HG02759 (cell line): ENCODE results near the gene RNF215.
"Not testable (repeated sequence)": the region's sequence is repeated elsewhere in the genome, so short reads cannot be mapped to it uniquely, and the experiment has no call there.

ENCODE experiments used
- ATAC-seq: cut with Tn5 transposase; IDR thresholded peaks from one replicate; pipeline ENCODE4 v1.9.1; 2021; ENCODE audit warnings: mild to moderate bottlenecking, moderate library complexity; ENCODE audit not compliant: unreplicated experiment

RNF215 gene

DNA sequence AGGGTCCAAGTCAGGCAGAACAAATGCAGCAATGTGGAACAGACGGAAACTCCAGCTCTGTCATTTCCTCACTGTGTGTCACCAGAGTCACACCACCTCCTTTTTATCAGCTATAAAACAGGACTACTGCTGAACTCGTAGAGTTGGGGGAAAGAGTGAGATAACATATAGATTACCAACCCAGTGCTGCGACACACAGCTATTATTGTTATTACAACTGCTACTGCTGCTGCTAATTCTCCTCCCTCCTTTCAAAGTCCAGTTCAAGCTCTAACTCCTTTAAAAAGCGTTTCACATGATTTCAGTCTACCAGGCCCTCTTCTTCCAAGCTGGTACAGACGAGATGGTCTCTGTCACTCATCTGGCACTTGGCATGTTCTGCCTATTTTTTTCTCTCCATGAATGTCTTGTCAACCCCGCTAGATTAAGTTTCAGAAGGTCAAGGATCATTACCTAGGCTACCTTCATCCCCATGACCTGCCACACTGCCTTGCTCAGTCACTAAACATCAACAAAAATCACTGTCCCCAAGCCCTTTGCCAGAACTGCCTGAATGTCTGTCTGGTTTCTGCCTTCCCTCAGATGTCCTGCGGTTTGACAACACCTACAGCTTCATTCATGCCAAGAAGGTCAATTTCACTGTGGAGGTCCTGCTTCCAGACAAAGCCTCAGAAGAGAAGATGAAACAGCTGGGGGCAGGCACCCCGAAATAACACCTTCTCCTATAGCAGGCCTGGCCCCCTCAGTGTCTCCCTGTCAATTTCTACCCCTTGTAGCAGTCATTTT, 34.7 kb upstream of the RNF215 start:
- no peak for ATAC-seq

DNA sequence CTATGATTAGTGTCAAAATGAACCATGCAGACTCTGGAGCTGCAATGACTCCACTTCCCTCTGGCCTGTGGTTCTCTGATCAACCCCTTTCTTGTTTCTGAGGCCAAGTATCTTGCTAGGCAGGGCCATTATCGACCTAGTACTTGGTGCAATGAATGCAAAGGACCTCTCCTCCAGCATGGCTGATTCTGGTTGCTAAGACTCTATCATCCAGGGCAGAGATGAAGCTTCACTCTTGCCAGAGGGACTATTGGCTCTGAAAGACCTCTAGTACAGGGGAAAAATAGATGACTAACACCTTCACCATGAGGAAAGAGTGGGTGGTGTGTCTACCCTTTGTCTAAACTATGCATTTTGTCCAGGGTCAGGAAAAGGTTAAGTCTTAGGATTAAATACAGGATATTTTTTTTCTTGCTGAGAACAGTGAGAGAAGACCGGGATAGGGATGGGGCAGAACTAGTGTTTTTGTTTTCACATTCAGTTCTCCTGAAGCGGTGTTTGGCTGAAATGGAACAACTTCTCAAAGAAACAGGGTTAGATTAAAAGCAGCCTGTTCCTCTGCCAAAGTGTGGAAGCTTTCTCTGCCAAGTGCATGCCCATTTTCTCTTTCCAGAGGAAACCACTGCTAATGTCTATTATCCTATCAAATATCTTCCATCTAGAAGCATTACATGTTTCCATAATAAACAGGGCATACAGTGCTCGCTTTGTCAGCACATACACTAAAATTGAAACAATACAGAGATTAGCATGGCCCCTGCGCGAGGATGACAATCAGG, 33.3 kb upstream of the RNF215 start:
- no peak for ATAC-seq

DNA sequence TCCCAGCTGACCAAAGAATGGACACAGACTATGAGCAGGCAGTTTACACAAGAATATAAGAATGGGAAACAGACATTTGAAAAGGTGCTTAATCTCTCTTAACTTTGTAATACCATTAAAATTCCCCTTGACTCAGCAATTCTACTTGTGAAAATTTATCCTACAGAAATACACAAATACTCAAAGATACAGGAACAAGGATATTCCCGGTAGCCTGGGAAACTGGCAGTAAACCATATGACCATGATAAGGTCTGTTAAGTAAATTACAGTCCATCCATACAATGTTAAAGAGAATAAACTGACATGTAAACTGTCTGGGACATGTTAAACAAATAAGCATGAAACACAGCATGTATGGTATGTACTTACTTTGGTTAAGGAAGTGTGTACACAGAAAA, 29.6 kb upstream of the RNF215 start:
- ATAC-seq = no peak

DNA sequence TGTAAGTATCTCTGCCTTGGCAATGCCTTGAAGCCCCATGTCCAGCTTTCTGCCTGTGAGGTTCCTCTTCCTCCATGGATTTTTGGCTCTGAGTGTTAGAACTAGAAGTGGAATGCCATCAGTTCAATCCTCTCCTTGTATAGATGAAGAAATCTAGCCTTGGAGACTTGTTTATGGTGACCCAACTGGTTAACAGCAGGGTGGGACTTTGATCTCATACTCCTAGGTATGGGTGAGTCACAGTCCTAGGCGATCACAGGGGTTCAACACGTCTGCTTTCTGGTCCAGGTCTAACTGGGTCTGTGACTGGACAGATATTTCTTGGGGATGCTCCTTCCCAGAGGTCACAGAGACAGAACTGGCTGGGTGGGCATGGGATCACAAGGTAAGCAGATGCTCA, 29.2 kb upstream of the RNF215 start:
- ATAC-seq = no peak

DNA sequence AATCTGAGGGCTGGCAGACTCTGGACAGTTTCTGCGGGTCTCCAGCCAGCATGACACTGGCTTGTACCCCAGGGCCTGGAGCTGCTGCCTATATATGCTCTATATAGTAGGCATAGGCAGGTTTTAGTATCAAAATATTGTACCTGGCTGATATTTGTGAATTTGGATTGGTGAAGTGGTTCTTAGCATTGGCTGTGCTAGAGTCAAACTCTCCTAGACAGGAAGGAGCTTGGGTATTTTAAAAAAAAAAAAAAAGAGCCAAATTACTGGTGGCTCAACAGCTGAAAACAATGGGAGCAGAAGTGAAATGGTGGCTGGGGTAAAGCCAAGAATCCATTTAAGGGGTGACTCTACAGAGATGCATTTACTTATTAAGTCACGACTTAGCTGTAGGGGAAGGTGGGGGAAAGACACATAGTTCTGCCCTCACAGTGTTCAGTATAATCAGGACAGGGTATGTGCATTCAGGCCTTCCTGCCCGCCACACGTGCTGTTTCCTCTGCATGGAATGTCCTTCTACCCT, 27.4 kb upstream of the RNF215 start:
- ATAC-seq = no peak

DNA sequence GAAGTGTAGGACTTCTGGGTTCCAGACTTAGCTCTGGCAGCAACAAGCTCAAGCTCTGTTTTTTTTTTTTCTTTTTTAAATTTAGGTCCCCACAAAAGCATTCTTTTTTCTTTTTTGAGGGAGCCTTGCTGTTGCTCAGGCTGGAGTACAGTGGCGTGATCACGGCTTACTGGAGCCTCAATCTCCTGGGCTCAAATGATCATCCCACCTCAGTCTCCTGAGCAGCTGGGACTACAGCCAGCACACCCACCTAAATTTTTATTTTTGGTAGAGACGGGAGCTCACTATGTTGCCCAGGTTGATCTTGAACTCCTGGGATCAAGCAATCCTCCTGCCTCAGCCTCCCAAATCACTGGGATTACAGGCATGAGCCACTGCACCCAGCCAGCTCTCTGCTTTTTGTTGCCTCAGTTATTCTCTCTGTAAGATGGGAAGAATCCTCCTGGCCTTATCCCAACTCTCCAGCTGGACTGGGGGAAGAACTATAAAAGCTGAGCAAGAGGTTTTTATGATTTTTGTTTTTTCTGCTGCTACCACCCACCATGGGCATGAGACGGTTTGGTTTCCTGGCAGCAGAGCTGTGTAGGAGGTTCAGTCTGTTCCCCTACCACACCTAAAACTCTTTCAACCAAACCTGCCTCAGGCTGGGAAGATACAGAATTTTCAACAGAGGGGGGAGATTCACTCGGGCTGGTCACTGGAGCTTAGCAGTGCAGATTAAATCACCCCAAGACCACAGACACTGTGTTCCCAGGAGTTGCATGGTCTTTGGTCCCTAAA, 26.7 kb upstream of the RNF215 start:
- no peak for ATAC-seq

DNA sequence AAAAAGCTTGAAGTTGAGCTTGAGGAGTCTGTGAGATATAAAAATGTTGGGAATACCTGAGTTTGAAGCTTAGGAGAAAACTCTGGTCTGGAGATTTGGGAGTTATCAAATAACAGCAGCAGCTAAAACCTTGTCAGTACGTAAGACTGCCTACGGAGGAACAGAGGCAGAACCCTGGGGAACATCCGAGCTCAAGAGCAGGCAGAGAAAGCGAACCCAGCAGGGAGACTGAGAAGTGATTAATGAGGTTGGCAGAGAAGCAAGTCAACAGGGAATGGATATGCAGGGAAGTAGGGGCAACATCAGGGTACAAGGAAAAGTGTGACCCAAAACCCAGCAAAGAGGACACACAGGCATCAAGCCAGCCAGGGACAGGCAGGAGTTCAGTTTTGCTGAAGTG, 25.8 kb upstream of the RNF215 start:
- ATAC-seq = no peak

DNA sequence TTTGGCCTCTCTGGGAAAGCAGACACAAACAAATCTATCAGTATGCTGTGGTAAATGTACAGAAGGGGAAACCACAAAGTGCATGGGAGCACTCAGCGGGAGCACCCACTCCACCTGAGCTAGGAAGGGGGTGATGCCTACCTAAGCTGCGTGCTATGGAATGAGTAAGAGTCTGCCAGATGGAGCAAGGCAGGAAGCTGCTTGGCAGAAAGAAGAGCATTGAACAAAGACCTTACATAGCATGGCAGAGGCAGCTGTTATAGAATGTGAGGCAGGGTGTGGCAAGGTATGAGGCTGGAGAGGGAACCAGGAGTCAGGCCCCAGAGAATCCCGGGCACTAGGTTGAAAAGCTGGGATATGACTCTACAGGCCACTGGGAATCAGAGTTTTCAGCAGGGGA, 24.6 kb upstream of the RNF215 start:
- ATAC-seq = no peak

DNA sequence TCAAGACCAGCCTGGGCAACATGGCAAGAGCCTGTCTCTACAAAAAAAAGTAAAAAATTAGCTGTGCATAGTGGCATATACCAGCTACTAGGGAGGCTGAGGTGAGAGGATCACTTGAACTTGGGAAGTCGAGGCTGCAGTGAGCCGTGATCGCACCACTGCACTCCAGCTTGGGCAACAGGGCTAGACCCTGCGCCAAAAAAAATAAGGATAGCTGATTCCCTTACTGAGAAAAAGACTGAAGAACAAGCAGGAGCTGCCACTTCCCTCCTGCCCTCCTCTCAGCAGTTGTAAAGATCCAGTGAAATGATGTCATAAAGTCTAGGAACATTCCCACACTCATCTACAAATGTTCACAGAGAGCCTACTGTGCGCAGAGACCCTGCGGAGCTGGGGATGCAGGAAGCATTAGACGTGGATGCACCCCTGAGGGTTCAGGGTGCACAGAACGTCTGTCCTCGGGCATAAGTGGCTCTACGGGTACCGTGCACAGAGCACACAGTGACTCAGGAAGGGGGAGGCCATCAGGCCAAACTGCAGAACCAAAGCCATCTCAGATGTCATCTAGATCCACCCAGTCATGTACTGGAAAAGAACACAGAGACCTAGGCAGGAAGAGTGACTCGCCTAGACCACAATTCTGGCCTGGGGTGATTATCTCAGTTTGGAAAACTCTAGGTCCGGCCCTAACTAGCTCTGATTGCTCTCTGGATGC, 21.3 kb upstream of the RNF215 start:
- ATAC-seq = no peak

DNA sequence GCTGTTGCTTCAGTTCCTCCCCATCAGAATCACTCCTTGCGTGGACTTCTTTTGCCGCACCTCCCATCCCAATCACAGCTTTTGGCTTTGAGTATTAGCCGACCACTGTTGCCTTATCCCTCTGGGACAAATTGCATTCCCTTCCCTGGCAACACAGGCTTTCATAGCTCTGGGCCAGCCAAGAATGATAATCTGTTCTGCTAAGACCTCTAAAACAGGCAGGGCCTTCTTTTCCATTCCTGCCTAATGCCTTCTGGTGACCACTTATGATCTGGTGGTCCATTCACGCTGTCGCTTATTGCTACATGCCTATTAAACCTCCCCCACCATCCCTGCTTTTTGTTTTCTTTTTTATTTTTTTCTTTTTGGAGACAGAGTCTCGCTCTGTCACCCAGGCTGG, 19.2 kb upstream of the RNF215 start:
- ATAC-seq = no peak

DNA sequence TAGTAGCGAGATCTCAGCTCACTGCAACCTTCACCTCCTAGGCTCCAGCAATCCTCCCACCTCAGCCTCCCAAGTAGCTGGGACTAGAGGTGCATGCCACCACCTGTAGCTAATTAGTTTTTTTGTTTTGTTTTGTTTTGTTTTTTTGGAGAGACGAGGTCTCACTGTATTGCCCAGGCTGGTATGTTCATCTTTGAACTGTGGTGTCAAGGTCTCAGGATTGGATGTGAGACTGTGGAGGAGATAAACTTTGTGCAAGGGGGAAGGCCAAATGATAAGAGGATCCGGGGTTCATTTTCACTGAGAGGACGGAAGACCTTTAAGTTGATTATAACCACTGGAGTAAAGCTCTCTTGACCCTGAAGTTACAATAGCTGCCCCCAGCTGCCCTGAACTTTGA, 18.5 kb upstream of the RNF215 start:
- no peak for ATAC-seq

DNA sequence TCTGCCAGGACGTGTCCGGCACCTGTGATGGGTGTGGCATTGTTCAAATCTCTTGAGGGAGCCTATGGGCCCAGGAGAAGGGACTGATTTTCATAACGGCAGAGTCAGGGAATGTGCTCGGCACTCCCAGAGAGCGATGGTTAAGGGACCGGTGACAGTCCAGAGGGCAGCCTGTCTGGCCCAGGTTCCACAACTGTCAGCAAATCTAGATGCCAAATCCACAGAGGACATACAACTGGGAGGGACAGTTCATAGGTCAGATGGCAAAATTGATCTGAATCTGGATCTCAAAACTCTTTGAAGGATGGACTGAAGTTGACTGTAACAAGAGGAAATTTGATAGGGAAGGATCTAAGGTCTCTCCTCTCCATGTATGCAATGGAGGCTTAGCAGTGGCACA, 17.1 kb upstream of the RNF215 start:
- ATAC-seq = no peak

DNA sequence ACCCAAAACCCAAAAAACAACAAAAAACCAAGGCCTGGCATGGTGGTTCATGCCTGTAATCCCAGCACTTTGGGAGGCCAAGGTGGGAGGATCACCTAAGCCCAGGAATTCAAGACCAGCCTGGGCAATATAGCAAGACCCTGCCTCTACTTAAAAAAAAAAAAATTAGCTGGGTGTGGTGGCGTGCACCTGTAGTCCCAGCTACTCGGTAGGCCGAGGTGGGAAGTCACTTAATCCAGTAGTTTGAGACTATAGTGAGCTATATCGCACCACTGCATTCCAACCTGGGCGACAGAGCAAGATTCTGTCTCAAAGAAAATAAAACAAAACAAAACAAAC, 15.5 kb upstream of the RNF215 start:
- not testable (repeated sequence) for ATAC-seq

DNA sequence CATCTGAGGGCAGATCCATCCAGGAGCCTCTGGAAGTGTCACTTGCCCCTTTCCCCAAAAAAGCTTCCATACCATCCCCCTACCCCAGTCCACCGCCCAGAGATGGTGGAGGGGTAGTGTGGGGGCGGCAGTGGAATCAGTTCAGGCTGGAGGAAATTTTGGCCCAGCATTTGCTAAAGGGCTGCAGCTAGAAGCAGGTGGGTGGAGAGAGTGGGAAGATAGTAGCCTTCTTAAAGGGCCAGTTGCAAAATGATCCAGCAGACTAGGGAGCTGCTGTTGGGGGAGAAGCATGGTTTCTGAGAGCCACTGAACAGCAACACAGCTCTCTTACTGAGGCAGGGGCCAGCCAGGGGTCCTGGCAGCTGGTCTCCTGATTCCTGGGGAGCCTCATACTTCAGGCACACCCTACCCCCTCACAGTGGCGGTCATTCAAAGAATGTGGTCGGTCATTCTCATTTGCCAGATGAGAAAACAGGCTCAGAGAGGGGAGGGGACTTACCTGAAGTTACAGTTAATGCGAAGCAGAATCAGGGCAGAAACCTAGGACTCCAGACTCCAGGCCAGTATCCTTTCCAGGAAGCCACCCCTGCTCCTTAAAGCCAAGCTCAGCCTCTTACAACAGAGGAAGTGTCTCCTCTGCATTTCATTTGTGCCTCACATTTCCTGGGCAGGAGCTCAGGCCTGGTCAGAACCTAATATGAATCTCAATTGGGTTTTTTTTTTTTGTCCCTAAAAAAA, 15.0 kb upstream of the RNF215 start:
- ATAC-seq = no peak

DNA sequence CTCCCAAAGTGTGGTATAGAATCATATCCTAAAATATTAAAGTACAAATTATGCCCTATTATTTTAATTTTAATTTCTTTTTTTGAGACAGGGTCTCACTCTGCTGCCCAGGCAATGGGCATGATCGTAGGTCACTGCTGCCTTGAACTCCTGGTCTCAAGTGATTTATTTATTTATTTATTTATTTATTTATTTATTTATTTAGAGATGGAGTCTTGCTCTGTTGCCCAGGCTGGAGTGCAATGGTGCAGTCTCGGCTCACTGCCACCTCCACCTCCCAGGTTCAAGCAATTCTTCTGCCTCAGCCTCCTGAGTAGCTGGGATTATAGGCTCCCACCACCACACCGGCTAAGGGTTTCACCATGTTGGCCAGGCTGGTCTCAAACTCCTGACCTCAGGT, 13.8 kb upstream of the RNF215 start:
- ATAC-seq = not testable (repeated sequence)

DNA sequence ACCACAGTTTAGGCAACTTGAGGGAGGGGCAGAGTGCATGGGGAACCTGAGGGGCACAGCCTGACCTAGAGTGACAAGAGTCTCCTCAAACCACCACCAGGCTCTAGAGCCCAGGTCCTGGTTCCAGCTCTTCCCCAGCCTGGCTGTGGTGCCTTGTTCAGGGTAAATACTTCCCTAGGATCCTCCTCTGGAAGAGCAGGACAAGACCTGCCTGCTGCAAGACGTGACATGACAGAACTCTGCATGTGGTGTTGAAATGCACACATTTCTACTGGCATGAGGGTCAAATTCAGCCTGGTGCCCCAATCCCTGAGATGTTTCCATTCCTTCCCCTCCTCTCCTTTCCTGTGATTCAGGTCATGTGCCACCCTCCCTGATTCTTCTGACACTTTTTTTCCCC, 12.9 kb upstream of the RNF215 start:
- ATAC-seq = no peak

DNA sequence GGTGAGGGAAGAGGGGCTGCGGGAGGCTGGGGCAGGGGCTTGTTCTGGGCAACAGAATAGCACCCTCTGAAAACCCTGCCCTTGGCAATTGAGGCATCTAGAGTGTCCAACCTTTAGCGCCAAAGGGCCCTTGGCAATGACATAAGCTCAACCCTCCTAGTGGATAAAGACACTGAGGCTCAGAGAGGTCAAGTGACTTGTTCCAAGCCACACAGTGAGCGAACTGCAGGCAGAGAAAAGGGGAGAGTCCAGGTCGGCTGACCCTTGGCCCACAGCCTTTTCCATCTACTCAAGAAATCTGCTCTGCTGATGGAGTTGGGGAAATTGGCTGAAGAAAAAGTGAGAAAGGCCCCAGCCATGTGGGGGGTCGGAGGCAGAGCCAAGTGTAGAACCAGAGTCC, 12.5 kb upstream of the RNF215 start:
- ATAC-seq = no peak

DNA sequence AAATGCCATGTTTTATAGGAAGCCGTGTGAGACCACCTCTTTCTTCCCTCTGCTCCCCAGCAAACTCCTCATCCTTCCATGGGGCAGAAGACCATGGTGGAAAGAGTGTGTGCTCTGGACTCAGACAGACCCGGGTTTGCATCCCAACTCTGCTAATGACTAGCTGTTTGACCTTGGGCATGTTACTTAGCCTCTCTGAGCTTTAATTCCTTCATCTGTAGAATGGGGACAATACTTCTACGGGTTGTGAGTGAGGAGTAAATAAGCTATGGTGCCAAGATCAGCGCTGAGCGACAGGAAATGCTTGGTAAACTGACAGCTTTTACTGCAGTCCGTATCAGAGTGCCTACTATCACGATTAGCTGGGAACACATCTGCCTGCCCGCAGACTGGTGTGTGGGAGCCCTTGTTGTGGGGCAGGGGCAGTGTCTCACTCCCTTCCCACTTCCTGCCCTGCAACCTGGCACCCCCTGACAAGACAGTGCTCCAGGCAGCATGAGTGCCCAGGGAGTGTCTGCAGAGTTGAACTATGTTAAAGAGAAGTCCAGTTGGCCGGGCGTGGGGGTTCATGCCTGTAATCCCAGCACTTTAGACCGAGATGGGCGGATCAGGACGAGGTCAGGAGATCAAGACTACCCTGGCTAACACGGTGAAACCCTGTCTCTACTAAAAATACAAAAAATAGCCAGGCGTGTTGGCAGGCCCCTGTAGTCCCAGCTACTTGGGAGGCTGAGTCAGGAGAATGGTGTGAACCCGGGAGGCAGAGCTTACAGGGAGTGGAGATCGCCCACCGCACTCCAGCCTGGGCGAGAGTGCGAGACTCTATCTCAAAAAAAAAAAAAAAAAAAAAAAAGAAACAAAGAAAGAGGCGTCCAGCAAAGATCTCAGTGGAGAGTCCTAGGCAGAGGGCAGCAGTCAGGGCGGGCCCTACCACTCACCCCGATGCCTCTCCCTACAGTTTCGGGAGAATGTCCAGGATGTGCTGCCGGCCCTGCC, 11.8 kb upstream of the RNF215 start:
- no peak for ATAC-seq
